ENCODE measurements around the gene SOHLH1.

Gene SOHLH1

DNA sequence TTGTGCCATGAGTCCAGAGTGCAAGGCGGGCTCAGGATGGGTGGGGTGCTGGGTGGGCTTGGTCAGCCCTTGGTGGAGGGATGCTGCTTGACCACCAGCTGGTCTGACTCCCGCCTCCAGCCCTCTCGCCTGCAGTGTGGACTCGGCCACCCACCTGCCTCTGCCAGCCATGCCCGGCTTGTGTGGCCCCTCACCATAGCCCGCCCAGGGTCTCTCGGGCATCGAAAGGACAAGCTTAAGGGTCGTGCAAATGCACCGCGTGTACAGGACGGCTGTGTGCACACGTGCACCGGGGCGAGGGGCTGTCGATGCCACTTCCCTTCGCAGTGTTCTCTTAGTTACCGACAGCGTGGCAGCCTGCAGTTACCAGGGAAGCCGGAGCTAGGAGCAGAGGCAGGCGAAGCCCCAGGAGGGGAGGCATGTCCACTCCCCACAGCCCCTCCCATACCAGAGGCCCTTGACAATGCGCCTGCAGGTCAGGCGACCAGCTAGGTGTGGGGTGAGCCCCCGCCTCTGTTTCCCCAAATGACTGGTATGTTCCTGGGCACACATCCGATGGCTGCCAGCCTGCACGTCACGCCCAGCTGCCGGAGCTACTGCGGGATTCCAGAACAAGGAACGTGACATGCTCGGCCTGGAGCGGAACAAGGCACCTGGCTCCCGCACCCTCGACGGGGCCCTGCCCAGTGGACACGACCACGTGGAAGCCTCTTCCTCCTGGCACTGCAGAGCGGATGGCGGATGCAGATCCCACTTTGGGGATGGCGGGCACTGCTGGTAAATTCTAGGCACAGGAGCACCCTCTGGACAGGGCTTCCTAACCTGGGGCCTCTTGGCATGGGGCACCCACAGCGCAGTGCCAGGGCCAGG, 28.3 kb downstream of the SOHLH1 start (continued):
- TF ChIP-seq, protein P1, sequence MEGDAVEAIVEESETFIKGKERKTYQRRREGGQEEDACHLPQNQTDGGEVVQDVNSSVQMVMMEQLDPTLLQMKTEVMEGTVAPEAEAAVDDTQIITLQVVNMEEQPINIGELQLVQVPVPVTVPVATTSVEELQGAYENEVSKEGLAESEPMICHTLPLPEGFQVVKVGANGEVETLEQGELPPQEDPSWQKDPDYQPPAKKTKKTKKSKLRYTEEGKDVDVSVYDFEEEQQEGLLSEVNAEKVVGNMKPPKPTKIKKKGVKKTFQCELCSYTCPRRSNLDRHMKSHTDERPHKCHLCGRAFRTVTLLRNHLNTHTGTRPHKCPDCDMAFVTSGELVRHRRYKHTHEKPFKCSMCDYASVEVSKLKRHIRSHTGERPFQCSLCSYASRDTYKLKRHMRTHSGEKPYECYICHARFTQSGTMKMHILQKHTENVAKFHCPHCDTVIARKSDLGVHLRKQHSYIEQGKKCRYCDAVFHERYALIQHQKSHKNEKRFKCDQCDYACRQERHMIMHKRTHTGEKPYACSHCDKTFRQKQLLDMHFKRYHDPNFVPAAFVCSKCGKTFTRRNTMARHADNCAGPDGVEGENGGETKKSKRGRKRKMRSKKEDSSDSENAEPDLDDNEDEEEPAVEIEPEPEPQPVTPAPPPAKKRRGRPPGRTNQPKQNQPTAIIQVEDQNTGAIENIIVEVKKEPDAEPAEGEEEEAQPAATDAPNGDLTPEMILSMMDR (tag by site-specific recombination; IDR thresholded peaks at IDR 0.05), result no peak
- TF ChIP-seq ZNF600 (tag by site-specific recombination; IDR thresholded peaks at IDR 0.05), result no peak

DNA sequence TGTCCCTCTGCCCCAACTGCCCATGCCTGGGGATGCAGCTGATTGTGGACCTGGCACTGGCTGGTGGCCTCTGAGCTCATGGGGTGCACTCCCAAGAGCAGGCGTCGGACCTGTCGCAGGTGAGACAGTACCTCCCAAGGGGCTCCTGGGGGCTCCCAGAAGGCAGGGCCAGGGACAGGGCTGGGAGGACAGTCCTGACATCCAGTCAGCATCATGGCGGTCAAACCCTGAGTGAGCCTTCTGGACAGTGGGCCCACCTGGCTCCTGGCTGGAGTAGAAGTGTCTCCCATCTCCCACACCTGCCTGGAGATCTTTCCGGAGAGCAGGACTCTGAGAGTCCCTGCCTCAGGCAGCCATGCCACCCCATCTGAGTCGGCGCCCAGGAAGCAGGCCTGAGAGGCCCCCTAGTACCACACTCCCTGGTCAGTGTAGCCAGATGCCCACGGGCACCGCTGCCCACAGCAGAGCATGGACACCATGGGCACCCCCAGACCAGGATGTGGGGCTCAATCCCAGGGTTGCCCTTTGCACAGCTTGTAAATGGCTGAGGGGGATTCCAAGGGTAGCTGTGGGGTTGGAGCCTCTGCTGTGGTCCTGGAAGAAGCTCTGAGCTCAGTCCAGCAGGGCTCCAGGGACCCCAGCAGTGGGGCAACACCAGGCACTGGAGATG, 29.5 kb downstream of the SOHLH1 start:
- Histone ChIP-seq H3K36me3 (ENCODE audit: control insufficient read depth in 2 of 2, insufficient read depth in 1 of 2, low read length in 2 of 2) (no peaks in the 10 kb centered on the region), H3K4me1 (ENCODE audit: control insufficient read depth, insufficient read depth, low read length) (no peaks in the 10 kb centered on the region), H3K27ac (ENCODE audit: extremely low read depth, low read depth, low read length) (no peak overlapping the region), H3K9me3 (ENCODE audit: control insufficient read depth, insufficient read depth, low read depth, low read length) (no peaks in the 10 kb centered on the region), H3K4me3 (ENCODE audit: low read depth, low read length) (no peak overlapping the region)
- TF ChIP-seq MYNN (tag by site-specific recombination; IDR thresholded peaks at IDR 0.05; ENCODE audit: borderline replicate concordance) (no peak), GLIS2 (tag by site-specific recombination; IDR thresholded peaks at IDR 0.05) (no peak), ZFP37 (tag by site-specific recombination; IDR thresholded peaks at IDR 0.05) (no peak), ZNF211 (tag by site-specific recombination; IDR thresholded peaks at IDR 0.05; ENCODE audit: low read depth) (no peak), ZNF585B (tag by site-specific recombination; IDR thresholded peaks at IDR 0.05) (no peak), ZNF473 (tag by site-specific recombination; IDR thresholded peaks at IDR 0.05) (no peak), ZNF155 (tag by site-specific recombination; IDR thresholded peaks at IDR 0.05) (no peak), ZNF114 (tag by site-specific recombination; IDR thresholded peaks at IDR 0.05) (no peak), ZNF274 (IDR thresholded peaks at IDR 0.05; ENCODE audit: low read length) (no peak), ZNF274 (tag by site-specific recombination; IDR thresholded peaks at IDR 0.05; ENCODE audit: borderline replicate concordance) (no peak), SP7 (tag by site-specific recombination; IDR thresholded peaks at IDR 0.05) (no peak), ZSCAN16 (tag by site-specific recombination; IDR thresholded peaks at IDR 0.05) (no peak), ZEB2 (tag by site-specific recombination; IDR thresholded peaks at IDR 0.05) (no peak), ZNF560 (tag by site-specific recombination; IDR thresholded peaks at IDR 0.05; ENCODE audit: borderline replicate concordance) (no peak), ZNF548 (tag by site-specific recombination; IDR thresholded peaks at IDR 0.05) (no peak)
- TF ChIP-seq, protein P2, sequence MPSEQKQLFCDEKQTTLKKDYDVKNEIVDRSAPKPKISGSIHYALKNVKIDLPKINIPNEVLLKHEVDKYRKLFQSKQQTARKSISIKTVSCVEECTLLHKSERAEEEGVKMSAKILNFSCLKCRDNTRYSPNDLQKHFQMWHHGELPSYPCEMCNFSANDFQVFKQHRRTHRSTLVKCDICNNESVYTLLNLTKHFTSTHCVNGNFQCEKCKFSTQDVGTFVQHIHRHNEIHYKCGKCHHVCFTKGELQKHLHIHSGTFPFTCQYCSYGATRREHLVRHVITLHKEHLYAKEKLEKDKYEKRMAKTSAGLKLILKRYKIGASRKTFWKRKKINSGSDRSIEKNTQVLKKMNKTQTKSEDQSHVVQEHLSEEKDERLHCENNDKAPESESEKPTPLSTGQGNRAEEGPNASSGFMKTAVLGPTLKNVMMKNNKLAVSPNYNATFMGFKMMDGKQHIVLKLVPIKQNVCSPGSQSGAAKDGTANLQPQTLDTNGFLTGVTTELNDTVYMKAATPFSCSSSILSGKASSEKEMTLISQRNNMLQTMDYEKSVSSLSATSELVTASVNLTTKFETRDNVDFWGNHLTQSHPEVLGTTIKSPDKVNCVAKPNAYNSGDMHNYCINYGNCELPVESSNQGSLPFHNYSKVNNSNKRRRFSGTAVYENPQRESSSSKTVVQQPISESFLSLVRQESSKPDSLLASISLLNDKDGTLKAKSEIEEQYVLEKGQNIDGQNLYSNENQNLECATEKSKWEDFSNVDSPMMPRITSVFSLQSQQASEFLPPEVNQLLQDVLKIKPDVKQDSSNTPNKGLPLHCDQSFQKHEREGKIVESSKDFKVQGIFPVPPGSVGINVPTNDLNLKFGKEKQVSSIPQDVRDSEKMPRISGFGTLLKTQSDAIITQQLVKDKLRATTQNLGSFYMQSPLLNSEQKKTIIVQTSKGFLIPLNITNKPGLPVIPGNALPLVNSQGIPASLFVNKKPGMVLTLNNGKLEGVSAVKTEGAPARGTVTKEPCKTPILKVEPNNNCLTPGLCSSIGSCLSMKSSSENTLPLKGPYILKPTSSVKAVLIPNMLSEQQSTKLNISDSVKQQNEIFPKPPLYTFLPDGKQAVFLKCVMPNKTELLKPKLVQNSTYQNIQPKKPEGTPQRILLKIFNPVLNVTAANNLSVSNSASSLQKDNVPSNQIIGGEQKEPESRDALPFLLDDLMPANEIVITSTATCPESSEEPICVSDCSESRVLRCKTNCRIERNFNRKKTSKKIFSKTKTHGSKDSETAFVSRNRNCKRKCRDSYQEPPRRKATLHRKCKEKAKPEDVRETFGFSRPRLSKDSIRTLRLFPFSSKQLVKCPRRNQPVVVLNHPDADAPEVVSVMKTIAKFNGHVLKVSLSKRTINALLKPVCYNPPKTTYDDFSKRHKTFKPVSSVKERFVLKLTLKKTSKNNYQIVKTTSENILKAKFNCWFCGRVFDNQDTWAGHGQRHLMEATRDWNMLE (tag by site-specific recombination; conservative IDR thresholded peaks at IDR 0.05; ENCODE audit: low read depth), result no peak
- TF ChIP-seq, protein P3, sequence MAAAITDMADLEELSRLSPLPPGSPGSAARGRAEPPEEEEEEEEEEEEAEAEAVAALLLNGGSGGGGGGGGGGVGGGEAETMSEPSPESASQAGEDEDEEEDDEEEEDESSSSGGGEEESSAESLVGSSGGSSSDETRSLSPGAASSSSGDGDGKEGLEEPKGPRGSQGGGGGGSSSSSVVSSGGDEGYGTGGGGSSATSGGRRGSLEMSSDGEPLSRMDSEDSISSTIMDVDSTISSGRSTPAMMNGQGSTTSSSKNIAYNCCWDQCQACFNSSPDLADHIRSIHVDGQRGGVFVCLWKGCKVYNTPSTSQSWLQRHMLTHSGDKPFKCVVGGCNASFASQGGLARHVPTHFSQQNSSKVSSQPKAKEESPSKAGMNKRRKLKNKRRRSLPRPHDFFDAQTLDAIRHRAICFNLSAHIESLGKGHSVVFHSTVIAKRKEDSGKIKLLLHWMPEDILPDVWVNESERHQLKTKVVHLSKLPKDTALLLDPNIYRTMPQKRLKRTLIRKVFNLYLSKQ (tag by site-specific recombination; IDR thresholded peaks at IDR 0.05; ENCODE audit: borderline replicate concordance), result no peak
- TF ChIP-seq, protein P4, sequence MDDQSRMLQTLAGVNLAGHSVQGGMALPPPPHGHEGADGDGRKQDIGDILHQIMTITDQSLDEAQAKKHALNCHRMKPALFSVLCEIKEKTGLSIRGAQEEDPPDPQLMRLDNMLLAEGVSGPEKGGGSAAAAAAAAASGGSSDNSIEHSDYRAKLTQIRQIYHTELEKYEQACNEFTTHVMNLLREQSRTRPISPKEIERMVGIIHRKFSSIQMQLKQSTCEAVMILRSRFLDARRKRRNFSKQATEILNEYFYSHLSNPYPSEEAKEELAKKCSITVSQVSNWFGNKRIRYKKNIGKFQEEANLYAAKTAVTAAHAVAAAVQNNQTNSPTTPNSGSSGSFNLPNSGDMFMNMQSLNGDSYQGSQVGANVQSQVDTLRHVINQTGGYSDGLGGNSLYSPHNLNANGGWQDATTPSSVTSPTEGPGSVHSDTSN (CRISPR knock-in tag; IDR thresholded peaks at IDR 0.05), result no peak
- CTCF ChIA-PET, result interaction anchor here (0.6 kb wide), 2 partner anchors 125 to 298 kb away, joined by 3 to 5 read pairs; no protein-coding TSS in a partner anchor
- POLR2A ChIA-PET, result no interaction called here
